Ectodermal cell (in vitro differentiated cells): Measurements from ENCODE around the gene ROR1.

ENCODE experiments used
- H3K27ac ChIP-seq: 2 replicates; pipeline ENCODE4 v1.7.0; 2013; ENCODE audit warnings: mild to moderate bottlenecking, low read depth, low read length; ENCODE audit not compliant: insufficient read depth, poor library complexity, severe bottlenecking
- H3K27me3 ChIP-seq: 2 replicates; pipeline ENCODE4 v1.7.0; 2013; ENCODE audit warnings: mild to moderate bottlenecking, low read length; ENCODE audit not compliant: insufficient read depth, control insufficient read depth, poor library complexity, severe bottlenecking
- H3K36me3 ChIP-seq: one replicate; pipeline ENCODE4 v1.7.0; 2013; ENCODE audit warnings: low read length; ENCODE audit not compliant: control insufficient read depth, insufficient read depth
- H3K4me1 ChIP-seq: one replicate; pipeline ENCODE4 v1.7.0; 2013; ENCODE audit warnings: low read length; ENCODE audit not compliant: control insufficient read depth, insufficient read depth
- H3K4me3 ChIP-seq: 2 replicates; pipeline ENCODE4 v1.7.0; 2013; ENCODE audit warnings: low read depth, low read length, control low read depth; ENCODE audit not compliant: insufficient read depth
- H3K9me3 ChIP-seq: 2 replicates; pipeline ENCODE4 v1.7.0; 2013; ENCODE audit warnings: mild to moderate bottlenecking, low read length, moderate library complexity; ENCODE audit not compliant: control insufficient read depth
- WGBS, 2 experiments: methylation state at CpG; one replicate each; pipeline ENCODE4 v1.1.7; 2013; ENCODE audit warnings: missing lambda C conversion rate in 2 of 2; 5-methylcytosine and 5-hydroxymethylcytosine counted together

The ROR1 gene

DNA sequence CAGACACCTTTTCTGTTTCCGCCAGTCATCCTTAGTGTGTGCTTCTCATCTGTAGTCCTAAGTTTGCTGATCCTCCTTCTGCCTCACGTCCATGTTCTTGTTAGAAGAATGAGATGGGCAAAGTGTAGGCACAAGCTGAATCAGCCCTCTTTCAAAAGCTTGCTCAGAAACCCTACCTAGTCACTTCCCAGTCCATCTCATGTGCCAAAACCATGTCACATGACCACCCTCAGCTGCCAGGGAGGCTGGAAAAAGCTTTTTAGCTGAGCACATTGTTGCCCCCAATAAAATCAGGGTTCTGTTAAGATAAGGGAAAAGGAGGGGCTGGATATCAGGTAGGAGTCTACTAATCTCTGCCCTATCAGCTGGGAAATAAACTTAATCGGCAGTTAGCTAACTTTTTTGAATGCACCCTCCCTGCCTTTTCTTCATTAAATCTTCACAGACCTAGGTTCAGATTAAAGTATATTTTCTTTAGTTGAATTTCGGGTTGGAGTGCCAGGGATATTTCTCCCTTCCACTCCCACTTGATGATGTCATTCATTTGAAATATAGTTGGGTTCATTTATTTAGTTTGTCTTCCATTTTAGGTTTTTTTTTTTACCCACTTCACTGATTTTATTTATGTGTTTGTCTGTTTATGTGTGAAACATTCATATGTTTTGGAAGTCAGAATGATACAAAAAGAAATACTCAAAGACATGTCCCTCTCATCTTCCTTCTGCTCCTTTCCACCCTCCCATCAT, 129.2 kb downstream of the ROR1 start:
- no peaks in the 10 kb centered on the region for H3K9me3 ChIP-seq
- H3K27me3 ChIP-seq: no peaks in the 10 kb centered on the region
- H3K27ac ChIP-seq: no peak overlapping the region
- 64 to 89% methylated on average over 3 to 4 of the region's 4 CpGs for WGBS, 2 experiments
- H3K36me3 ChIP-seq: no peaks in the 10 kb centered on the region
- peaks cover 9% of the 10 kb centered on the region for H3K4me1 ChIP-seq
- H3K4me3 ChIP-seq: no peak overlapping the region

DNA sequence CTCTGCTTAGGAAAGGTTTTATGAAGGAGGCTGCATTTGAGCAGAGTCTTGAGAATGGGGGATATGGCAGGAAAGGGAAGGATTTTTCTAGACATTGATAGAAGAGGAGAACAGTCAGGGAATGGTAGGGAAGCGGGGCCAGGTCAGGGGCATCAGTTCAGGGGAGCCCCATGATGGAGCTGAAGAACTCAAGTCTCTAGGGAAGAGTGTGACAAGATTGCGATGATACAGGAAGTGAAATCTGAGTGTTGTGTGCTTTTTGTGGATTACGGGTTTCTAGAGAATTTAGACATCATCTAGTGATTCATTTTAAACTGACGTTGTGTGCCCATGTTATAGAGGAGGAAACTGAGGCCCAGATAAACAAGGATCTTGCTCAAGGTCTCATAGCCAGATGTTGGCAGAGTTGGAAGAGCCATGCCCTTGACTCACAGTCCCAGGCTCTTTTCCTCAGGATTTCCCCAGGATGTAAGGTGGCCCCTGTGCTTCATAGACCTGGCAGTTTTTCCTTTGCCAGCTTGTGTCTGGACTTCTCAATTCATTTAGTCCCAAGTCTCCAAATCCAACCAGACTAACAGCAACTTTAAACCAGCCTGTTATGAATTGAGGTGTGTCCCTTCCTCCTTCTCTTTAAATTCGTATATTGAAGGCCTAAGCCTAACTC, 130.3 kb downstream of the ROR1 start:
- Histone ChIP-seq H3K27me3 (no peaks in the 10 kb centered on the region), H3K36me3 (no peaks in the 10 kb centered on the region), H3K27ac (no peak overlapping the region), H3K4me3 (no peak overlapping the region), H3K4me1 (peaks cover 9% of the 10 kb centered on the region), H3K9me3 (no peaks in the 10 kb centered on the region)
- WGBS, 2 experiments: 86 to 95% methylated on average over 5 of the region's 5 CpGs

DNA sequence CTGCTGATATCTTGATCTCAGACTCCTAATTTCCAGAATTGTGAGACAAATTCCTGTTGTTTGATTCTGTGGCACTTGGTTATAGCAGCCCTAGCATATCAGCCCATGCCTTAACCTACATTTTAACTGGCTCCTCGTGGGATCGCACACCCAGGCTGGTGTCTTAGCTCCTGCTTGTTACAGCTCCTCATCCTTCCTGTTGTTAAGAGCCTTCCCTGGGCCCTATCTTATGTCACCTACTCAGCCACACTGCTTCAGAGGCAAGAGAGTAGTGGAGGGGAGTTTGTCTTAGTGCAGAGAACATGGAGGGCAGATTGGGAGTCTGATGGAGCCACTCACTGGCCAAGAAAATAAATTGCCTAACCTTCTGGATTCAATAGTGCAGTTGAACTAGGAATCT, 131.0 kb downstream of the ROR1 start:
- 90 to 91% methylated on average over 2 of the region's 2 CpGs for WGBS, 2 experiments
- Histone ChIP-seq H3K4me1 (peaks cover 9% of the 10 kb centered on the region), H3K4me3 (no peak overlapping the region), H3K36me3 (no peaks in the 10 kb centered on the region), H3K27me3 (no peaks in the 10 kb centered on the region), H3K27ac (no peak overlapping the region), H3K9me3 (no peaks in the 10 kb centered on the region)

DNA sequence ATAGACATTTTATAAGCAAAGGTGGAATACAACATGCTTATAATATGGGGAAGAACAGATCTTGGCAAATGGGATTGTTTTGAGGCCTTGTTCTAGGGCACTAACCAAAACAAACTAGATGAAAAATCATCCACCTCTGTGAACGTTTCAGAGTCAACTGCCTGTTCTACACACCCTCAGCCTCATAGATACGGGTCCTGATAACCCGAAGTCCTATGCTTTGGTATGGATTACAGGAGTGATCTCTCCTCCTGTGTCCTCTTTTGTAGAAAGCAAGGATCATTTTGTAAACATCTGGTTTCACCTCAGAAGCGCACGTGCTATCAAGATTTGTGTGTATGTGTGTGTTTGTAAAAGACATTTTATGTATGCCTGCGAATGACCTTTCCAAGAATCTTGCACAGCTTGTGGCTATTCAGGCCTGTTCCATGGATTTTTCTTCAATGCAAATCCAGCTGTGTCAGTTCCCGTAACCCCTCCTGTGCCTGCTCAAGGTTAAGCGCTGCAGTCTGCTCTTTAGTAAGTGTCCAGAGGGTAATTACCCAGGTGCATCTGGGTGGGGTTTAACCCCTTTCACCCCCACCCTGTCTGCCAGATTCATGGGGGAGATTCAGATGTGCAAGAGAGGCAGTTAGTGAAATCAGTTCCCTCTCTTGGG, 132.4 kb downstream of the ROR1 start:
- no peak overlapping the region for H3K4me3 ChIP-seq
- H3K27me3 ChIP-seq: no peaks in the 10 kb centered on the region
- WGBS, 2 experiments: 36 to 37% methylated on average over 8 of the region's 8 CpGs
- no peaks in the 10 kb centered on the region for H3K9me3 ChIP-seq
- H3K27ac ChIP-seq: no peak overlapping the region
- H3K4me1 ChIP-seq: peaks cover 9% of the 10 kb centered on the region
- H3K36me3 ChIP-seq: no peaks in the 10 kb centered on the region

DNA sequence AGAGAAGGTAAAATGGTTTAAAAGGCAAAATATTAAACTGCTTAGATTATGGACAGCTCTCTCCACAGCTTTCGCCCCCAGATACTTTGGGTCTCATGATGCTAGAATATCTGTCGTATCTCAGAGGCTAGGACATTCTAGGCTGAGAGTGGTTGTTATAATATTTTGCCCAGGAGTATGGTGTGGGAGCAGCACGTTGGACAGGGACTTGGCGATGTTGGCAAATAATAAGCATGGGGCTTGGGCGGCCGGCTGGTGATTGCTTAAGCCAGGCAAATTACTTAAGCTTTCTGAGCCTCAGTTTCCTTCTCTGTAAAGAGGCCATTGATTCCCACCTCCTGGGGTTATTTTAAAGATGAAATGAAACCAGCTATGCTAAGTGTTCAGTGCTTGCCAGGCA, 133.2 kb downstream of the ROR1 start:
- no peak overlapping the region for H3K4me3 ChIP-seq
- no peaks in the 10 kb centered on the region for H3K9me3 ChIP-seq
- peaks cover 10% of the 10 kb centered on the region for H3K4me1 ChIP-seq
- 80 to 91% methylated on average over 6 of the region's 6 CpGs for WGBS, 2 experiments
- H3K27me3 ChIP-seq: no peaks in the 10 kb centered on the region
- H3K27ac ChIP-seq: no peak overlapping the region
- H3K36me3 ChIP-seq: no peaks in the 10 kb centered on the region

GRCh38 chr1:63908016-63908415, 134.2 kb downstream of the ROR1 start:
- peaks cover 16% of the 10 kb centered on the region for H3K4me1 ChIP-seq
- H3K36me3 ChIP-seq: no peaks in the 10 kb centered on the region
- no peak overlapping the region for H3K27ac ChIP-seq
- H3K27me3 ChIP-seq: no peaks in the 10 kb centered on the region
- no peak overlapping the region for H3K4me3 ChIP-seq
- H3K9me3 ChIP-seq: no peaks in the 10 kb centered on the region
- WGBS, 2 experiments: 67% methylated on average over 1 of the region's 1 CpG; no CpG with 5 or more reads in 1 of the 2 experiments

DNA sequence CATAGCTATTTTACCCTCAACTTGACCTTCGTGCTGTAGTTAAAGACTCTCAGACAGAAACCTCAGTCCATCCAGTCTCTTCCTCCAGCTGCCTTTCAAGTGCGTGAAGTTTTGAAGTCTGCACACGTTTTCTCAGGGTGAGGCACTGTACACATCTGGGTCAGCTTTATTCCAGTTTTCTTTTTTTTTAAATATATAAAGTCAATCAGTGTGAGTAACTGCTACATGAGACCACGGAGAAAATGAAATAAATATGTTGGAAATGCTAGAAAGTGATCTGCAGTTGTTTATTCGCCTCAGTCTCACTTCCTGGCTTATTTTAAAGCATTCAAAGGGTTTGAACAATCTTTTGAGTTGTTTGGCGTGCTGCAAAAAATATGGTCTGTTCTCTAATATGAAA, 135.7 kb downstream of the ROR1 start:
- 94 to 97% methylated on average over 6 of the region's 6 CpGs for WGBS, 2 experiments

DNA sequence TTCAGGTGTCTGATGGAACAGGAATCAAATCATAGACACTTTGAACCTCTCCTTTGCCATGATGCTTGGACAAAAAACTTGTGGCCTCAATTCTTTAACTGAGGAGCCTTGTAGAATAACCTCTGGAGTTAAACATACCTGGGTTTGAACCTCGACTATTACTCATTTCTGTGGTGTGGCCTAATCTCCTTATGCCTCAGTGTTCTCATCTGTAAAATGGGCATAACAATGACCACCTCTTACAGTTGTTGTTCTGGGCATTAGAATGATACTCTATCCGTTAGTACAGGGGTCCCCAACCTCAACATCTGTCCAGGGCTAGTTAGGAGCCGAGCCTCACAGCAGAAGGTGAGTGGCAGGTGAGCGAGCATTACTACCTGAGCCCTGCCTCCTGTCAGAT, 137.2 kb downstream of the ROR1 start:
- Histone ChIP-seq H3K9me3 (no peaks in the 10 kb centered on the region), H3K27ac (no peak overlapping the region), H3K4me1 (peaks cover 28% of the 10 kb centered on the region), H3K4me3 (no peak overlapping the region), H3K27me3 (no peaks in the 10 kb centered on the region), H3K36me3 (no peaks in the 10 kb centered on the region)
- 92 to 96% methylated on average over 4 of the region's 4 CpGs for WGBS, 2 experiments

More for the DNA sequence above, 135.7 kb downstream of the ROR1 start:
- Histone ChIP-seq H3K27me3 (no peaks in the 10 kb centered on the region), H3K27ac (no peak overlapping the region), H3K4me1 (peaks cover 25% of the 10 kb centered on the region), H3K4me3 (no peak overlapping the region), H3K9me3 (no peaks in the 10 kb centered on the region), H3K36me3 (no peaks in the 10 kb centered on the region)

- no peak overlapping the region for H3K27ac ChIP-seq
- WGBS, 2 experiments: 68 to 81% methylated on average over 5 of the region's 5 CpGs
- H3K27me3 ChIP-seq: no peaks in the 10 kb centered on the region
- no peak overlapping the region for H3K4me3 ChIP-seq
- H3K9me3 ChIP-seq: no peaks in the 10 kb centered on the region
- peaks cover 19% of the 10 kb centered on the region for H3K4me1 ChIP-seq
- no peaks in the 10 kb centered on the region for H3K36me3 ChIP-seq
Measured at GRCh38 chr1:63912643-63913042, 138.8 kb downstream of the ROR1 start.

- Histone ChIP-seq H3K27ac (no peak overlapping the region), H3K27me3 (no peaks in the 10 kb centered on the region), H3K9me3 (no peaks in the 10 kb centered on the region), H3K36me3 (no peaks in the 10 kb centered on the region), H3K4me1 (peaks cover 22% of the 10 kb centered on the region), H3K4me3 (no peak overlapping the region)
- 49 to 59% methylated on average over 10 of the region's 10 CpGs for WGBS, 2 experiments
Measured at GRCh38 chr1:63913533-63913932, 139.7 kb downstream of the ROR1 start.
